Parathyroid adenoma (tissue), 2 donors: Measurements from ENCODE around the gene DHRS7C.

Source experiments
- H2AFZ ChIP-seq: fragments of 300-600 bp; sonication (generic); one replicate; pipeline ENCODE4 v1.7.0; 2017; ENCODE audit warnings: antibody characterized with exemption, mild to moderate bottlenecking
- H3K27ac ChIP-seq: fragments of 300-600 bp; sonication (generic); one replicate; pipeline ENCODE4 v1.7.0; 2017
- H3K27me3 ChIP-seq: fragments of 300-600 bp; sonication (generic); one replicate; pipeline ENCODE4 v1.7.0; 2017; ENCODE audit warnings: low read length; ENCODE audit not compliant: control insufficient read depth, insufficient read depth
- H3K36me3 ChIP-seq: fragments of 300-600 bp; sonication (generic); one replicate; pipeline ENCODE4 v1.7.0; 2017; ENCODE audit warnings: low read length; ENCODE audit not compliant: control insufficient read depth, insufficient read depth
- H3K4me1 ChIP-seq: fragments of 300-600 bp; sonication (generic); one replicate; pipeline ENCODE4 v1.7.0; 2017; ENCODE audit warnings: control low read depth
- H3K4me2 ChIP-seq: fragments of 300-600 bp; sonication (generic); one replicate; pipeline ENCODE4 v1.7.0; 2017; ENCODE audit warnings: low read length
- H3K4me3 ChIP-seq: fragments of 300-600 bp; sonication (generic); one replicate; pipeline ENCODE4 v1.7.0; 2017; ENCODE audit warnings: low read depth, low read length
- H3K79me2 ChIP-seq: fragments of 300-600 bp; sonication (generic); one replicate; pipeline ENCODE4 v1.7.0; 2017; ENCODE audit warnings: control low read depth
- H3K9ac ChIP-seq: fragments of 300-600 bp; sonication (generic); one replicate; pipeline ENCODE4 v1.7.0; 2017; ENCODE audit warnings: mild to moderate bottlenecking
- H3K9me3 ChIP-seq: fragments of 300-600 bp; sonication (generic); one replicate; pipeline ENCODE4 v1.7.0; 2017; ENCODE audit warnings: low read length; ENCODE audit not compliant: control insufficient read depth
- CTCF ChIP-seq: fragments of 300-600 bp; sonication (generic); IDR thresholded peaks from one replicate; pipeline ENCODE4 v1.7.0; 2017; ENCODE audit warnings: antibody characterized with exemption, mild to moderate bottlenecking
- donor health status: primary hyperparathyroidism.

The DHRS7C gene

GRCh38 chr17:9830711-9831110, 39.3 kb upstream of the DHRS7C start:
- TF ChIP-seq CTCF = no peak
- no peaks in the 10 kb centered on the region for H3K4me1 ChIP-seq
- H3K4me3 ChIP-seq = no peak overlapping the region
- no peak overlapping the region for H3K27ac ChIP-seq
- no peaks in the 10 kb centered on the region for H3K9me3 ChIP-seq
- no peaks in the 10 kb centered on the region for H3K36me3 ChIP-seq
- no peak overlapping the region for H3K4me2 ChIP-seq
- no peak overlapping the region for H3K9ac ChIP-seq
- no peak overlapping the region for H2AFZ ChIP-seq
- no peaks in the 10 kb centered on the region for H3K27me3 ChIP-seq
- no peaks in the 10 kb centered on the region for H3K79me2 ChIP-seq

GRCh38 chr17:9829343-9829742, 38.0 kb upstream of the DHRS7C start:
- H3K9me3 ChIP-seq = no peaks in the 10 kb centered on the region
- H3K4me1 ChIP-seq = no peaks in the 10 kb centered on the region
- no peak overlapping the region for H3K9ac ChIP-seq
- TF ChIP-seq CTCF = no peak
- H3K27me3 ChIP-seq = no peaks in the 10 kb centered on the region
- H3K27ac ChIP-seq = no peak overlapping the region
- no peak overlapping the region for H3K4me2 ChIP-seq
- H2AFZ ChIP-seq = no peak overlapping the region
- H3K79me2 ChIP-seq = no peaks in the 10 kb centered on the region
- H3K36me3 ChIP-seq = no peaks in the 10 kb centered on the region
- H3K4me3 ChIP-seq = no peak overlapping the region

GRCh38 chr17:9828296-9829295, 37.2 kb upstream of the DHRS7C start:
- Histone ChIP-seq H3K9ac (no peak overlapping the region), H3K79me2 (no peaks in the 10 kb centered on the region), H2AFZ (no peak overlapping the region), H3K27me3 (no peaks in the 10 kb centered on the region), H3K27ac (no peak overlapping the region), H3K4me3 (no peak overlapping the region), H3K4me1 (no peaks in the 10 kb centered on the region), H3K4me2 (no peak overlapping the region), H3K36me3 (no peaks in the 10 kb centered on the region), H3K9me3 (no peaks in the 10 kb centered on the region)
- TF ChIP-seq CTCF = no peak

GRCh38 chr17:9825641-9826150, 34.3 kb upstream of the DHRS7C start, which contains the start of gene GLP2R:
Gene GLP2R (plus strand): TSS chr17:9825924. CDS start chr17:9826064, 140 bp downstream.
- TF ChIP-seq CTCF = no peak
- no peak within 1 kb of the TSS for H3K27ac ChIP-seq
- no peaks in the 10 kb centered on the region for H3K79me2 ChIP-seq
- H3K27me3 ChIP-seq = no peaks in the 10 kb centered on the region
- no peaks in the 10 kb centered on the region for H3K4me1 ChIP-seq
- no peak within 1 kb of the TSS for H3K4me2 ChIP-seq
- no peak within 1 kb of the TSS for H2AFZ ChIP-seq
- H3K9me3 ChIP-seq = no peaks in the 10 kb centered on the region
- H3K36me3 ChIP-seq = no peaks in the 10 kb centered on the region
- H3K4me3 ChIP-seq = no peak within 1 kb of the TSS
- H3K9ac ChIP-seq = no peak within 1 kb of the TSS
